NCI-H2171 treated with DMSO at 0.1 percent for 48 hours (cell line): Measurements from ENCODE around the gene KAT8.
A peak's percentile ranks its signal among the peaks of the same experiment; 100 is the strongest.
"Not testable (repeated sequence)": the region's sequence is repeated elsewhere in the genome, so short reads cannot be mapped to it uniquely, and the experiment has no call there.

Experiments used
- DNase-seq: peaks from one replicate; lab custom pipeline; 2025; lab: John Stamatoyannopoulos, UW

KAT8 gene

GRCh38 chr16:31149332-31149731 lies 31.9 kb downstream of the KAT8 start:
- DNase-seq, result no peak

GRCh38 chr16:31149894-31150890 lies 32.7 kb downstream of the KAT8 start, which contains the start of gene PRSS36:
TSS of gene PRSS36 (minus strand) at chr16:31150066. CDS start at chr16:31150035, 31 bp downstream.
- no peak for DNase-seq

DNA sequence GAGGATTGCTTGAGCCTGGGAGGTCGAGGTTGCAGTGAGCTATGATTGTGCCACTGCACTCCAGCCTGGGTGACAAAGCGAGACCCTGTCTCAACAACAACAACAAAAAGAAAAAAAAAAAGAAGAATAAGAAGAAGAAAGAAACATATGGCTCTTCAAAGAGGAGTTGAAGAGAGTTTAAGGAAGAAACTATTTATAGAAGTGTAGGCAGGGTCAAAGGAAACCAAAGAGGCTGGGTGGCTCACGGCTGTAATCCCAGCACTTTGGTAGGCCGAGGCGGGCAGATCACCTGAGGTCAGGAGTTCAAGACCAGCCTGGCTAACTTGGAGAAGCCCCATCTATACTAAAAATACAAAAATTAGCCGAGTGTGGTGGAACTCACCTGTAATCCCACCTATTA lies 33.5 kb downstream of the KAT8 start:
- not testable (repeated sequence) for DNase-seq

DNA sequence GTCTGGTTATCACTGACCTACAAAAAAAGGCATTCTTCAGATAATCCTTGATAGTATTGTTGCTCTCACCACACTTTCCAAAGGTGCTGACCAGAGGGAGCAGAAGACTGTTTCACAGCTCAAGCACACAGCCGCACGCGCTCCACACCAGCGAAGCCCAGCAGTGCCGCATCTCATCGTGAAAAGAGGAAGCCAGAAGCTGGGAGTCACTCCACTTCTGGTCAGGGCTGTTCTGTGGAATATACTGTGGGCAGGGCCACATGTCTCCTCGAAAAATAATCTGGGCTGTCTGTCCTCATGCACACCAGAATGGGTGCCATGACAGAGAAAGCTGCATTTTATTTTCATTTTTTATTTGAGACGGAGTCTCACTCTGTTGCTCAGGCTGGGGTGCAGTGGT lies 39.7 kb downstream of the KAT8 start:
- no peak for DNase-seq

- no peak for DNase-seq
Measured at GRCh38 chr16:31167315-31167714, 49.9 kb downstream of the KAT8 start.

GRCh38 chr16:31168848-31169247 lies 51.4 kb downstream of the KAT8 start:
- DNase-seq, result no peak

- DNase-seq, result not testable (repeated sequence)
Measured at GRCh38 chr16:31170048-31170447, 52.6 kb downstream of the KAT8 start.

DNA sequence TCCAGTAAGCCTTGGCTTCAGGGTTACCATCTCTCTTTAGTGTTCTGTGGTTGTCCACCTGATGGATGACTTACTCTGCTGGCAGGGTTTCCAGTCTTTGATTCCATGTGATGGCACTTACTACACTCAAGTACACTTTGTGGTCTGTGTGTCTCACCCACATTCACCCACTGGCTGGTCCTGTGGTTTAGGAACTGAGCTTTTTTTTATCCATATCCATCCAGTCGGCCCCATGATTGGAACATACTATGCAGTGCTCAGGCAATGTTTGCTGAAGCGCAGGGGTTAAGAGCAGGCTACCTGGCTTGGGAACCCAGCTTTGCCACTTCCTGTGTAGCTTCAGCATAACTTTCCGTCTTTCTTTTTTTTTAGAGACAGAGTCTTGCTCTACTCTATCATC lies 59.7 kb downstream of the KAT8 start:
- DNase-seq, result no peak

- no peak for DNase-seq
Measured at GRCh38 chr16:31179219-31179746, 61.8 kb downstream of the KAT8 start.

DNA sequence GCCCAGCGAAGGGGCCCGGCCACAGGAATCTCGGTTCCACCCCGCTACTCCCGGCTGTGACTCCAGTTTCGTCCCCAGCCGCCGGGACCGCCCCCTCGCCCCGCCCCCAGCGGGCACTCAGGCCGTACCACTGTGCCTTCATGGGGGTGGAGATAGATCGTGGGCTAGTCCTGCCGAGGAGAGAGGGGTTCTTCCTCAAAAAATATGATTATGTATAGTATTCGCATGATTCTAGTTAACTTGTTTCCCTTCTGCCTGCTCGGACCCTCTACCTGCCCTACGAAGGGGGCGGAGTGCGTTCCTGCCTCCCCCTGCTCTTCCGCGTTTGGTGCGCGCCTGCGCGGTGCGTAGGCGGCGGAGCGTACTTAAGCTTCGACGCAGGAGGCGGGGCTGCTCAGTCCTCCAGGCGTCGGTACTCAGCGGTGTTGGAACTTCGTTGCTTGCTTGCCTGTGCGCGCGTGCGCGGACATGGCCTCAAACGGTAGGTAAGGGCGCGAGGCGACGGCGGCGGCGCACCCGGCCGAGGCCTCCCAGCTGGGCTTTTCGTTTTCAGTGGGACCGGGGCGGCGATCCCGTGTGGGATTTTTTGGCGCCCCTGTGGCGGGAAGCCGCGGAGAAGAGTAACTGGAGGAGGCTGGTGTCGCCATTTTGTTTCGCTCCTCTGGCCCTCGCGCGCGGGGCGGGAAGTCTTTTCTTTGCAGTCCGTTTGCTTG lies 62.4 kb downstream of the KAT8 start, which contains the start of gene FUS:
TSS of gene FUS (plus strand) at position 393 of the 713 bp plus-strand sequence. CDS start at position 469, 76 bp downstream.
- peak; percentile 87 for DNase-seq
